Measurements from ENCODE around the gene HEATR5B.

HEATR5B gene

DNA sequence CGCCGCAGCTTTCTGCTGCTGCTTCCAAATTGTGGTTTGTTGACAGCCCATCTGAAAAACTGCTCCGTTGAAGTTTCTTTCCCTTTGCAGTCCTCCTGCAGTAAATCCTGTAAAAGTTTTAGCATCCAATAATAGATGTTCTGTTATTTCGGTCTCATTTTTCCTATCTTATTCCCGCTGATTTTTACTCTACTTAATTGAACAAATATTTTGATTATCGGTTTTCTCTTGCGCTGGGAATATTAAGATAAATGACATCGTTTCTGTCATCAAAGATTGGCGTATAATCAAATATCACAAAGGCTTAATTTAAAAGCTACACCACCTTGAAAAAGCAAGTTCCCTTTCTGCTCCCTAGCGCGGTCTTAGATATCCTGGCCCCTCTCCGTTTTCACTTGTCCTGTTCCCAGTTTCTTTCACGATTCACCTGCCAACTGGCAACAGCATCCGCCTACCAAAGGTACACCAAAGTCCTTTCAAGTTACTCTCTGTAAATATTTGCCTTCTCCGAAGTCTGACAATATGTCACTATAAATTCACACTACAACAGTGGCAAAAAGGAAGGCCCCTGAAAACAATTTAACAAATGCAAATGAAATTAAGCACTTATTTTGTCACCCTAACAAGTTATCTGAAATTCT lies 116.8 kb downstream of the HEATR5B start:
- Histone ChIP-seq H3K4me1 (ENCODE audit: control insufficient read depth in 1 of 2, insufficient read depth in 2 of 2, low read length in 2 of 2) (peaks cover 22 to 23% of the 10 kb centered on the region in 2 donors), H3K36me3 (ENCODE audit: control insufficient read depth in 1 of 2, insufficient read depth in 2 of 2, low read length in 2 of 2) (no peaks in the 10 kb centered on the region), H3K27ac (ENCODE audit: low read depth, low read length) (peak overlapping the region; percentile 87), H3K4me3 (ENCODE audit: low read depth in 1 of 2, low read length in 2 of 2) (peak overlapping the region; percentile 94 to 96), H3K9ac (ENCODE audit: low read depth in 1 of 2, low read length in 2 of 2) (peak overlapping the region; percentile 95 to 98), H3K27me3 (ENCODE audit: control insufficient read depth in 1 of 2, insufficient read depth in 2 of 2, low read length in 2 of 2) (no peaks in the 10 kb centered on the region), H3K9me3 (ENCODE audit: control insufficient read depth in 1 of 2, low read length in 2 of 2) (no peaks in the 10 kb centered on the region)

DNA sequence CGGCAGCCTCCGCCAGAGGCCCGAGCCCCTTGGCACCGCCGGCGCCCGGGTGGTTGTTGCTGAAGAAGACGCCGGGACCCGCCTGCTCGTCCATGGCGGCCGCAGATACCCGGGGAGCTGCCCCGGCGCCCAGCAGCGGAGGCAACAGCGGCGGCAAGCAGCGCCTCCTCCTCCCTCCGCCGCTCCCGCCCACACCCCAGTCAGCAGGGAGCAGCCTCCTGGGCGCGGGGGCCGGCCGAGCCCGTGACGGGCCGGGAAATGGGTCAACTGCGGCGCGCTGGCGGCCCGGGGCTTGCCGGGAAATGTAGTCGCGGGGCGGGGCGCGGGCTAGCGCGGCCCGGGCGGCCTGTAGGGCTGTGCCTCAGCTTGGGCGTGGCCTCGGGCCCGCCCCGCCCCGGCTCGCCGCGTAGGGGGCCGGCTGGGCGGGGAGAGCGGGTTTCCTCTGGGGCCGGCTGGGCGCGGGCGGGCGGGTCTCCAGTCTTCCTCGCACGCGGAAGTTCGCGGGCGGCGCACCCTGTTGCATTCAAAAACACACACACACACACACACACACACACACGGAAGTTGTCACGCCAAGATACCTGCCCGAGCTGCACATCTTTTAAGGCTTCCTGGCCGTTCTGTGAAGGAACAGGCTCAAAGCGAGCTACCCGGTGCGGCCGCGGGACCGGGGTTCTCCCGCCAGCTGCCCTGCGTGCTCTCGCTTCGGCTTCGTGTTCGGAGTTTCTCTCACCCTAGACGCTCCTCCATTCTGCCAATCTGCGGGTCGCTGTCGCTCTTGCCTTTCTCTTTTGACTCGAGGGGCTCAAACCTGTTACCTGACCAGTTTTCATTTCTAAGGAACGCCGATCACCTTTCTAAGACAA lies 117.6 kb downstream of the HEATR5B start, which contains the start of gene STRN:
TSS of gene STRN (minus strand) at position 167 of the 866 bp plus-strand sequence. CDS start at position 94, 73 bp downstream.
- peak within 1 kb of the TSS; percentile 95 to 98 for H3K9ac ChIP-seq (ENCODE audit: low read depth in 1 of 2, low read length in 2 of 2)
- peaks cover 22 to 23% of the 10 kb centered on the region in 2 donors for H3K4me1 ChIP-seq (ENCODE audit: control insufficient read depth in 1 of 2, insufficient read depth in 2 of 2, low read length in 2 of 2)
- no peaks in the 10 kb centered on the region for H3K27me3 ChIP-seq (ENCODE audit: control insufficient read depth in 1 of 2, insufficient read depth in 2 of 2, low read length in 2 of 2)
- no peaks in the 10 kb centered on the region for H3K9me3 ChIP-seq (ENCODE audit: control insufficient read depth in 1 of 2, low read length in 2 of 2)
- no peaks in the 10 kb centered on the region for H3K36me3 ChIP-seq (ENCODE audit: control insufficient read depth in 1 of 2, insufficient read depth in 2 of 2, low read length in 2 of 2)
- peak within 1 kb of the TSS; percentile 96 for H3K4me3 ChIP-seq (ENCODE audit: low read depth in 1 of 2, low read length in 2 of 2)
- H3K27ac ChIP-seq (ENCODE audit: low read depth, low read length) = peak within 1 kb of the TSS; percentile 87

DNA sequence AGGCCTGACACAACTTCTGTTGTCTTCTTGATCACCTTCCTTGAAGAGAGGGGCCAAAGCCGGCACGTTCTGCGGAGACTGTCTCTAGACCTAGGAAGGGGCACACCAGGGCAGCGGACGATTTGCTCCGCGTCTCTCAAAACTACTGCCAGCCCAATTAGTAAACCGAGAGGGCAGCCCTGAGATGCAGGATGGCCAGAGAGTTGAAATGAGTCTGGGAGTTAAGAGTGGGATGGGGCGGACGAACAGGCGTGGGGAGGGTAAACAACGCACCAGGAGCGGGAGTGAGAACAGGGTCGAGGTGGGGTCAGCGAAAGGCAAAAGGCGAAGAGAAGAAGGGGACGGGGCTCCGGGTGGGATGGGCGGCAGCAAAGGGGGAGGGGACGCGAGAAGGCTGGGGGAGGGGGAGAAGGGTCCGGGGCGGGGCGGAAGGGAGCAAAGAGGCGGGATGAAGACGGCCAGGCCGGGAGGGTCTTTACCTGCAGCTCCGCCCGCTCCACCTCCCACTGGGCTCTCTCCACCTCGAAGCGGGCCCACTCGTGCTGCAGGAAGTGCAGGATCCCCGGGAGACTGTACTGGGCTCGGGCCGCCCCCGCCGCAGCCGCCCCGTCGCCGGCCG lies 118.3 kb downstream of the HEATR5B start:
- Histone ChIP-seq H3K9ac (ENCODE audit: low read depth in 1 of 2, low read length in 2 of 2) (peak overlapping the region; percentile 78 to 86), H3K27ac (ENCODE audit: low read depth, low read length) (peak overlapping the region; percentile 67), H3K9me3 (ENCODE audit: control insufficient read depth in 1 of 2, low read length in 2 of 2) (no peaks in the 10 kb centered on the region), H3K4me1 (ENCODE audit: control insufficient read depth in 1 of 2, insufficient read depth in 2 of 2, low read length in 2 of 2) (peaks cover 22 to 23% of the 10 kb centered on the region in 2 donors), H3K27me3 (ENCODE audit: control insufficient read depth in 1 of 2, insufficient read depth in 2 of 2, low read length in 2 of 2) (no peaks in the 10 kb centered on the region), H3K4me3 (ENCODE audit: low read depth in 1 of 2, low read length in 2 of 2) (peak overlapping the region; percentile 94 to 96), H3K36me3 (ENCODE audit: control insufficient read depth in 1 of 2, insufficient read depth in 2 of 2, low read length in 2 of 2) (no peaks in the 10 kb centered on the region)

DNA sequence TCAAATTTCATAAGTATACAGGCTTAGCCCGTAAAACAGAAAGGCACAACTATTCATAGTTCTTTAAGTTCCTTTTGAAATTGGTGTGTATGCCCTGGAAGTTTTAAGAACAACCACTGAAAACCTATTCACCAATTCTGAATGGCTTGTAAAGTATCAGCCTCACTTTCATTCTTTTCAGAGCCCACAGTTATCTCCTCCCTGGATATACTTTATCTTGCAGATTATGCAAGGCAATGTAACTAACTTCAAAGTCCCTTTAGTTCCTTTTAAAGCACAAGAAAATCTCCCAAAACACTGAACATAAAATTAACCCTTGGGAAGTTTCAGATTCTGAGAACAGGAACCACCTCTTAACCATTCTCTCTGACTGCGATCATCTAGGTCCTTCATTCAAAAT lies 119.0 kb downstream of the HEATR5B start:
- no peaks in the 10 kb centered on the region for H3K27me3 ChIP-seq (ENCODE audit: control insufficient read depth in 1 of 2, insufficient read depth in 2 of 2, low read length in 2 of 2)
- H3K4me3 ChIP-seq (ENCODE audit: low read depth in 1 of 2, low read length in 2 of 2) = peak overlapping the region; percentile 94 to 96

DNA sequence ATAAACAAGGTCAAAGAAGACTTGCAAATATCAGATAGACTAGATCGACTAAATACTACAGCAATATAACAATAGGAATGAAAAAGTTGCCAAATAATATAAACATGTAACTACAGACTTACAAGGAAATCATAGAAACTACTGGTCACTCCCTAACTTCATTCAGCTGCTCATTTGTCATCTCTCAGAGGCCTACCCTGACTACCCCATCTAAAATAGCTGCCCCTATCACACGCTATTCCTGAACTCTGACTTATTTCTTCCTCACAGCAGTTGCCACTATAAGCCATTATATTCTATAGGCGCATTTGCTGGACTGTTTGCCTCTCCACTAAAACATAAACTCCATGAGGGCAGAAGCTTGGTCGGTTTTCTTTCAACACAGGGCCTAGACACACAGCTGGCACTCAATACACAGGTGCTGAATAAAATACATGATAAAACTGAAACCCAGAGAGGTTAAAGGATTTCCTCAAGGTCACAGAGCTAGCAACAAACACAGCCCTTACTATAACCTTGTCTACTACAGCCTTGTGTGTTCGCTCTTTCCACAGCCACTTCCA lies 119.6 kb downstream of the HEATR5B start:
- H3K27ac ChIP-seq (ENCODE audit: low read depth, low read length) = no peak overlapping the region

More for the DNA sequence above, 119.0 kb downstream of the HEATR5B start:
- Histone ChIP-seq H3K36me3 (ENCODE audit: control insufficient read depth in 1 of 2, insufficient read depth in 2 of 2, low read length in 2 of 2) (no peaks in the 10 kb centered on the region), H3K9me3 (ENCODE audit: control insufficient read depth in 1 of 2, low read length in 2 of 2) (no peaks in the 10 kb centered on the region), H3K9ac (ENCODE audit: low read depth in 1 of 2, low read length in 2 of 2) (peak overlapping the region; percentile 78 to 86), H3K27ac (ENCODE audit: low read depth, low read length) (no peak overlapping the region), H3K4me1 (ENCODE audit: control insufficient read depth in 1 of 2, insufficient read depth in 2 of 2, low read length in 2 of 2) (peaks cover 22 to 23% of the 10 kb centered on the region in 2 donors)

DNA sequence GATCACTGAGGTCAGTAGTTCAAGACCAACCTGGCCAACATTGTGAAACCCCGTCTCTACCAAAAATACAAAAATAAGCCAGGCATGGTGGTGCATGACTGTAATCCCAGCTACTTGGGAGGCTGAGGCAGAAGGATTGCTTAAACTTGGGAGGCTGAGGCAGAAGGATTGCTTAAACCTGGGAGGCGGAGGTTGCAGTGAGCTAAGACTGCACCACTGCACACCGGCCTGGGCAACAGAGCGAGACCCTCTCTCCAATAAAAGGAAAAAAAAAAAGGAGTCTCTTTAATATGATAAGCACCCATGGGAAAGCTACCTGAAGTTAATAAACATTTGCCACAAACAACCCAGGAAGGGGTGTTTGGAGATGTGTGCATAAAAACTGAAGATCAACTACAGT lies 120.4 kb downstream of the HEATR5B start:
- H3K4me3 ChIP-seq (ENCODE audit: low read depth in 1 of 2, low read length in 2 of 2) = no peak overlapping the region
- no peaks in the 10 kb centered on the region for H3K36me3 ChIP-seq (ENCODE audit: control insufficient read depth in 1 of 2, insufficient read depth in 2 of 2, low read length in 2 of 2)
- no peaks in the 10 kb centered on the region for H3K9me3 ChIP-seq (ENCODE audit: control insufficient read depth in 1 of 2, low read length in 2 of 2)
- H3K4me1 ChIP-seq (ENCODE audit: control insufficient read depth in 1 of 2, insufficient read depth in 2 of 2, low read length in 2 of 2) = peaks cover 22 to 23% of the 10 kb centered on the region in 2 donors
- no peaks in the 10 kb centered on the region for H3K27me3 ChIP-seq (ENCODE audit: control insufficient read depth in 1 of 2, insufficient read depth in 2 of 2, low read length in 2 of 2)
- no peak overlapping the region for H3K27ac ChIP-seq (ENCODE audit: low read depth, low read length)
- H3K9ac ChIP-seq (ENCODE audit: low read depth in 1 of 2, low read length in 2 of 2) = no peak overlapping the region

More for the DNA sequence above, 119.6 kb downstream of the HEATR5B start:
- H3K9me3 ChIP-seq (ENCODE audit: control insufficient read depth in 1 of 2, low read length in 2 of 2) = no peaks in the 10 kb centered on the region
- peak overlapping the region in 1 of 2 donors; percentile 78 for H3K9ac ChIP-seq (ENCODE audit: low read depth in 1 of 2, low read length in 2 of 2)
- H3K36me3 ChIP-seq (ENCODE audit: control insufficient read depth in 1 of 2, insufficient read depth in 2 of 2, low read length in 2 of 2) = no peaks in the 10 kb centered on the region
- no peaks in the 10 kb centered on the region for H3K27me3 ChIP-seq (ENCODE audit: control insufficient read depth in 1 of 2, insufficient read depth in 2 of 2, low read length in 2 of 2)
- H3K4me1 ChIP-seq (ENCODE audit: control insufficient read depth in 1 of 2, insufficient read depth in 2 of 2, low read length in 2 of 2) = peaks cover 22 to 23% of the 10 kb centered on the region in 2 donors
- peak overlapping the region; percentile 94 to 96 for H3K4me3 ChIP-seq (ENCODE audit: low read depth in 1 of 2, low read length in 2 of 2)

DNA sequence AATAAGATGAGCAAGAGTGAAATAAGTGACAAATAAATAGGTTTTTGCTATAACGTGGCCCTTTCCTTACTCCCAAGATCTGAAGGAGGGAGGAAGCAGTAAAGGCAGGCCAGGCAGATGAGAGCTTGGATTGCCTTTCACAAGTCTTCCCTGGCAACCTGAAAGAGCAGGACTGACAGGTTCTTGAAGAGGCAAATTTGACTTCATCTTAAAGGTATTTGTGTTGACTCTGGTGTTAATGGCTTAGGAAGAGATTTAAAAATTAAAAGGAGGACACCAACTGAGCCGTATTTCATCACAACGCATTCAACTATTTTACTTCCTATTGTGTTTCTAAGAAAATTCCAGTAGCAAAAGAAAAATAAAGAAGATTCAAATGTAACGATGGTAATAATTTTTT lies 121.1 kb downstream of the HEATR5B start:
- Histone ChIP-seq H3K4me1 (ENCODE audit: control insufficient read depth in 1 of 2, insufficient read depth in 2 of 2, low read length in 2 of 2) (peaks cover 16 to 19% of the 10 kb centered on the region in 2 donors), H3K36me3 (ENCODE audit: control insufficient read depth in 1 of 2, insufficient read depth in 2 of 2, low read length in 2 of 2) (no peaks in the 10 kb centered on the region), H3K9me3 (ENCODE audit: control insufficient read depth in 1 of 2, low read length in 2 of 2) (no peaks in the 10 kb centered on the region), H3K27me3 (ENCODE audit: control insufficient read depth in 1 of 2, insufficient read depth in 2 of 2, low read length in 2 of 2) (no peaks in the 10 kb centered on the region), H3K9ac (ENCODE audit: low read depth in 1 of 2, low read length in 2 of 2) (no peak overlapping the region), H3K4me3 (ENCODE audit: low read depth in 1 of 2, low read length in 2 of 2) (no peak overlapping the region), H3K27ac (ENCODE audit: low read depth, low read length) (no peak overlapping the region)

DNA sequence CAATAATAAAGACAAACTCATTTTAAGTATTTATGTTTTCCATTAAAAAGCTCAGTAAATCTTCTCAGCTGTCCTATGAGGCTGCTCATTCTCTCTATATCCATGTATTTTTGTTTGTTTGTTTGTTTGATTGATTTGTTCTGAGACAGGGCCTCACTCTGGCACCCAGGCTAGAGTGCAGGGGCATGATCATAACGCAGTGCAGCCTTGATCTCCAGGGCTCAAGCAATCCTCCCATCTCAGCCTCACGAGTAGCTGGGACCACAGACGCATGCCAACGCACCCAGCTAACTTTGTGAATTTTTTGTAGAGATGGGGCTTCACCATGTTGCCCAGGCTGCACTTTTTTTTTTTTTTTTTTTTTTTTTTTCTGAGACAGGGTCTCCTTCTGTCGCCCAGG lies 123.4 kb downstream of the HEATR5B start:
- H3K4me1 ChIP-seq (ENCODE audit: control insufficient read depth in 1 of 2, insufficient read depth in 2 of 2, low read length in 2 of 2) = peaks cover 6 to 10% of the 10 kb centered on the region in 2 donors
- H3K27ac ChIP-seq (ENCODE audit: low read depth, low read length) = no peak overlapping the region
- no peak overlapping the region for H3K4me3 ChIP-seq (ENCODE audit: low read depth in 1 of 2, low read length in 2 of 2)
- no peaks in the 10 kb centered on the region for H3K9me3 ChIP-seq (ENCODE audit: control insufficient read depth in 1 of 2, low read length in 2 of 2)
- no peaks in the 10 kb centered on the region for H3K27me3 ChIP-seq (ENCODE audit: control insufficient read depth in 1 of 2, insufficient read depth in 2 of 2, low read length in 2 of 2)
- no peaks in the 10 kb centered on the region for H3K36me3 ChIP-seq (ENCODE audit: control insufficient read depth in 1 of 2, insufficient read depth in 2 of 2, low read length in 2 of 2)
- no peak overlapping the region for H3K9ac ChIP-seq (ENCODE audit: low read depth in 1 of 2, low read length in 2 of 2)

DNA sequence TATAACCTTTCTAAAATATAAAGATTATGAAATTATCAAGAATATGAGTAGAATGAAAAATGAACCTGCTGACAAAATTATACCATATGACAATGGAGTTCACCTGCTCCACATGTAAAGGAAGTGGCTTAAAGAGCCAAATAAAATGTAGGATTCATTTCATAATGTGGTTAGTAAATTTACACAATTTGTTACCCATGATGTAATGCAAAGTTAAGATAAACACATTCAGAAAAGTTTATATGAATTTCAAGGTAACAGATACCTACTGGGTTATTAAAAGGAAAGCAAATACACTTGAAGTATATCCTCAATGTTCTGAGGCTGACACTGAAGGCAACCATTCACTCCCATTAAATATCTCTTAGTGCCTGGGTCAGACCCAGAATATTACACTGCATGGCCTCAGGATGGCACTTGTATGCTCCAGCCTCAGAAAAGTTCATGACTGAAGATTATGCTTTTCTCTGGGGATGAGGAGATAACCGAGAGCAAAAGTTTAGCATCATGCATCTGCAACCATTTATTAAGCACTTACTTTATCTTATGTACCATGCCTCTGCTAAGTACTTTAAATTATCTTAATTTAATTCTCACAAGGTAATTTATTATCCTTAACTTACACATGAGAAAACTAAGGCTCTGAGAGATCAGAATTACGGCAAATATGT lies 124.0 kb downstream of the HEATR5B start:
- Histone ChIP-seq H3K9ac (ENCODE audit: low read depth in 1 of 2, low read length in 2 of 2) (no peak overlapping the region), H3K4me1 (ENCODE audit: control insufficient read depth in 1 of 2, insufficient read depth in 2 of 2, low read length in 2 of 2) (peaks cover 6 to 7% of the 10 kb centered on the region in 2 donors), H3K36me3 (ENCODE audit: control insufficient read depth in 1 of 2, insufficient read depth in 2 of 2, low read length in 2 of 2) (no peaks in the 10 kb centered on the region), H3K9me3 (ENCODE audit: control insufficient read depth in 1 of 2, low read length in 2 of 2) (no peaks in the 10 kb centered on the region), H3K27ac (ENCODE audit: low read depth, low read length) (no peak overlapping the region), H3K4me3 (ENCODE audit: low read depth in 1 of 2, low read length in 2 of 2) (no peak overlapping the region), H3K27me3 (ENCODE audit: control insufficient read depth in 1 of 2, insufficient read depth in 2 of 2, low read length in 2 of 2) (no peaks in the 10 kb centered on the region)

Data from duodenal mucosa (tissue), 2 donors.